Keratinocyte (primary cell): ENCODE results near the gene HSPA8.

Experiments used
- EZH2 ChIP-seq: IDR thresholded peaks from one replicate; pipeline ENCODE4 v1.6.1; 2012; ENCODE audit warnings: inconsistent platforms, mild to moderate bottlenecking, low read length, moderate library complexity
- TF ChIP-seq, protein P1 (sequence below), 3 experiments: IDR thresholded peaks in 1 of 3; conservative IDR thresholded peaks in 1 of 3; optimal IDR thresholded peaks in 1 of 3; 2 replicates in 2 of 3; 3 replicates in 1 of 3; pipeline versions ENCODE3 to v1.5.1; 2011; ENCODE audit warnings: low read length in 3 of 3, mild to moderate bottlenecking in 3 of 3, moderate library complexity in 2 of 3, control low read depth in 1 of 3, inconsistent platforms in 1 of 3; ENCODE audit not compliant: insufficient read depth in 2 of 3; ENCODE audit errors: extremely low read depth in 1 of 3

DNA sequence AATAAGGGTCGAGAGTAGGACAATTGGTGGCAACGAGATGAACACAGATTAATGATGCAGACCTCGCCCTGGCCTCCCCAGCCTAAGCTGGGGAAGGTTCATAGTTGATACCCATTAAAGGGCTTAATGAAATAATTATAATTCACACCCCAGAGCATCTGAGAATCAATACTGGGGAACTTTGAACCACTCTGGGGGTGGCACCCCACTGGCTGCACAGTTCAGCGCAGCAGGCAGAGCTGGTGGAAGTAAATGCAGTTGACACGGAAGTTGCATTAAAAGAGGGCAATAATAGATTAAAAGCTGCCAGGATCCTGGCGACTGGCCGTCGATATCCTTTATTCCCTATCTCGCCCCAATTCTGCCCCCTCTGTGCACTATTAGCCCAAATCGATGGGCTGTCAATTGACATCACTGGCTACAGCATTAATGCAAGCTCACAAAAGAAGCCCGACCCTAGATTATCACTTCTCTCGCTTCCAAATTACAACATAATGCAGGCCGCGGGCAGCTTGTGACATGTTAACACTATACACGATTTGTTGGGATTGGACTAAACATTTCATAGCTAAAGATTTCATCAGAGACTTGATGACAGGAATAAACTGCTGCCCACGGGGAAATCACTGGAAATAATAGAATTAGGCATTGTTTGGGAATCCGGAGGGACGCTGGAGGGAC, 14.5 kb downstream of the HSPA8 start:
- TF ChIP-seq, protein P1, sequence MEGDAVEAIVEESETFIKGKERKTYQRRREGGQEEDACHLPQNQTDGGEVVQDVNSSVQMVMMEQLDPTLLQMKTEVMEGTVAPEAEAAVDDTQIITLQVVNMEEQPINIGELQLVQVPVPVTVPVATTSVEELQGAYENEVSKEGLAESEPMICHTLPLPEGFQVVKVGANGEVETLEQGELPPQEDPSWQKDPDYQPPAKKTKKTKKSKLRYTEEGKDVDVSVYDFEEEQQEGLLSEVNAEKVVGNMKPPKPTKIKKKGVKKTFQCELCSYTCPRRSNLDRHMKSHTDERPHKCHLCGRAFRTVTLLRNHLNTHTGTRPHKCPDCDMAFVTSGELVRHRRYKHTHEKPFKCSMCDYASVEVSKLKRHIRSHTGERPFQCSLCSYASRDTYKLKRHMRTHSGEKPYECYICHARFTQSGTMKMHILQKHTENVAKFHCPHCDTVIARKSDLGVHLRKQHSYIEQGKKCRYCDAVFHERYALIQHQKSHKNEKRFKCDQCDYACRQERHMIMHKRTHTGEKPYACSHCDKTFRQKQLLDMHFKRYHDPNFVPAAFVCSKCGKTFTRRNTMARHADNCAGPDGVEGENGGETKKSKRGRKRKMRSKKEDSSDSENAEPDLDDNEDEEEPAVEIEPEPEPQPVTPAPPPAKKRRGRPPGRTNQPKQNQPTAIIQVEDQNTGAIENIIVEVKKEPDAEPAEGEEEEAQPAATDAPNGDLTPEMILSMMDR (optimal IDR thresholded peaks at IDR 0.05 in 1 of 3, IDR thresholded peaks at IDR 0.05 in 1 of 3, conservative IDR thresholded peaks at IDR 0.05 in 1 of 3; ENCODE audit: extremely low read depth in 1 of 3, insufficient read depth in 2 of 3, low read length in 3 of 3): no peak
- TF ChIP-seq EZH2: no peak
